Measurements from ENCODE around the gene MRAP.
"Not testable (repeated sequence)": the region's sequence is repeated elsewhere in the genome, so short reads cannot be mapped to it uniquely, and the experiment has no call there.

Gene MRAP

DNA sequence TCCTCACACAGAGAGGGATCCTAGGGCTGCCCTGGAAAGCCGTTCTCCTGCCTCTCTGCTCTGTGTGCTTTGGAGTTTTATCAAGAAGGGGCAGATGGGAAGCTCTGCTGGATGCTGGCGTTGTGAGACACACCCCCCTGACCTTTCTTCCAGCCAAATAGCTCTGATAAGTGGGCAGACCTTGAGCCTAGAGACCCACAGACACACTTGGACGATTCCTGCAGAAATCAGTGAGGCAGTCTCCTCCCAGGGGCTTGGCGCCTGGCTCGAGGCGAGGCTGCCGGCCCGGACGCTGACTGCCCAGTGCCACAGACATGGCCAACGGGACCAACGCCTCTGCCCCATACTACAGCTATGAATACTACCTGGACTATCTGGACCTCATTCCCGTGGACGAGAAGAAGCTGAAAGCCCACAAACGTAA, at the start of gene MRAP:
Gene MRAP (plus strand): TSS at position 198 of the 424 bp plus-strand sequence. CDS start 117 bp downstream, at position 315.
- no peak within 1 kb of the TSS for H3K4me3 Mint-ChIP-seq
- H3K36me3 Mint-ChIP-seq, result no peaks in the 10 kb centered on the region
- ATAC-seq (no peak), DNase-seq (ENCODE audit: low spot score in 2 of 2) (no peak)
- H3K9me3 Mint-ChIP-seq, result no peaks in the 10 kb centered on the region
- no peak within 1 kb of the TSS for H3K27ac Mint-ChIP-seq
- H3K4me1 Mint-ChIP-seq, result no peaks in the 10 kb centered on the region

DNA sequence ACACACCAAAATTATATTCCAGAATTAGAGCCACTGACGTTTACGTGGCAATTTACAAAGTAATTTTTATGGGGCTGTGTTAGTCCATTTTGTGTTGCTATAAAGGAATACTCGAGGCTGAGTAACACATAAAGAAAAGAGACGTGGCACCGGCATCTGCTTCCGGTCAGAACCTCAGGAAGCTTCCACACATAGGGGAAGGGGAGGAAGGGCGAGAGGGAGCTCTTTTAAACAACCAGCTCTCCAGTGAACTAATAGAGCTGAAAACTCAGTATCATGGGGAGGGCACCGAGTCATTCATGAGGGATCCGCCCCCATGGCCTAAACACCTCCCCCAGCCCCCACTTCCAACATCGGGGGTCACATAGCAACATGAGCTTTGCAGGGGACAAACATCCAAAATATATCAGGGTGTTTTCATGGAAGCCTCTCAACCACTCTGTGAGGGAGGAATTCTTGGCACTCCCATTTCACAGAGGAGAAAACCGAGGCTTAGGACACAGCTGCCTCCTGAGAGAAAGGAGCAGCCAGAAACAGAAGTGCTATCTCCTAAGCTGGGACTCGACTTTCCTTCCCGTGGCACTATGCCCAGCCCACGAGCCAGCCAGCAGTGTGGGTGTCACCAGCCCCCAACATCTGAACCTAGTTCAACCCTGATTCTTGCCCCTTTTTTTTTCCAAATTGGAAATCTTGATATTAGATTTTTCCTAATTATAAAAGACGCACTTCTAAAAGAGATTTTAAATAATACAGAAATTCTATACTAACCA, 49.0 kb upstream of the MRAP start:
- Mint-ChIP-seq H3K27ac (no peak overlapping the region), H3K36me3 (no peaks in the 10 kb centered on the region), H3K9me3 (peaks cover 6% of the 10 kb centered on the region), H3K4me1 (no peaks in the 10 kb centered on the region), H3K4me3 (no peak overlapping the region)
- no peak for ATAC-seq
- DNase-seq (ENCODE audit: low spot score in 2 of 2), result no peak

DNA sequence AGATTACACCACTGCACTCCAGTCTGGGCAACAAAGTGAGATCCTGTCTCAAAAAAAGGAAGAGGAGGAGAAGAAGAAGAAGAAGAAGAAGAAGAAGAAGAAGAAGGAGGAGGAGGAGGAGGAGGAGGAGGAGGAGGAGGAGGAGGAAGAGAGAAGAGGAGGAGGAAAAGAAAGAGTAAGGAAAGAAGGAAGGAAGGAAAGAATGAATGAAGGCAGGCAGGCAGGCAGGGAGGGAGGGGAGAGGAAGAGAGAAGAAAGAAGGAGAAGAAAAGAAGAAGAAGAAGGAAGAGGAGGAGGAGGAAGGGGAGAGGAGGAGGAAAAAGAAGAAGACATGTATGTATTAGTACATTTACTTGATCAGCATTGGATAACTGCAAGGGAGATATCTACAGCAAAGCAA, 46.5 kb upstream of the MRAP start:
- no peak for DNase-seq (ENCODE audit: low spot score in 2 of 2)
- H3K36me3 Mint-ChIP-seq, result no peaks in the 10 kb centered on the region
- H3K9me3 Mint-ChIP-seq, result peaks cover 6% of the 10 kb centered on the region
- no peaks in the 10 kb centered on the region for H3K4me1 Mint-ChIP-seq
- H3K4me3 Mint-ChIP-seq, result no peak overlapping the region
- no peak for ATAC-seq
- H3K27ac Mint-ChIP-seq, result no peak overlapping the region

DNA sequence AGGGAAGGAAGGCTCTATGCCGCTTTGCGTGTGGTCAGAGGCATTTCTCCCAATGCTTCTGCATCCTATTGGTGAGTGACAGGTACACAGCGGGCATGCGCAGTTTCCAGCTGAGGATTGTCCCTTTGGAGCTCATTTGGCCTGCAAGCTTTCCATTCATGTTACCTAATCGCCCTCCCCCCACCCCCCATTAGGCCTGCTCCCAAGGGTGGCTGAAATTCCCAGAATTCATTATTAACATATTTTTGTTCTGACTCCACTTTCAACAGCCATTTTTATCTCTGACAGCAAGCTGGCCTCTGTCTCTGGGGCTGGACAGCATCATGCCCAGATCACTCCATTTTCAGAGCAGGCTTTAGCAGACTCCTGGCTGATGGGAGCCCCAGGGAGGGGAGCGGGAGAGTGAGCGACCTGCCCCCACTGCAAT, 45.4 kb upstream of the MRAP start:
- Mint-ChIP-seq H3K4me1 (no peaks in the 10 kb centered on the region), H3K27ac (no peak overlapping the region), H3K4me3 (no peak overlapping the region), H3K36me3 (no peaks in the 10 kb centered on the region), H3K9me3 (peaks cover 6% of the 10 kb centered on the region)
- no peak for ATAC-seq
- DNase-seq (ENCODE audit: low spot score in 2 of 2), result no peak

DNA sequence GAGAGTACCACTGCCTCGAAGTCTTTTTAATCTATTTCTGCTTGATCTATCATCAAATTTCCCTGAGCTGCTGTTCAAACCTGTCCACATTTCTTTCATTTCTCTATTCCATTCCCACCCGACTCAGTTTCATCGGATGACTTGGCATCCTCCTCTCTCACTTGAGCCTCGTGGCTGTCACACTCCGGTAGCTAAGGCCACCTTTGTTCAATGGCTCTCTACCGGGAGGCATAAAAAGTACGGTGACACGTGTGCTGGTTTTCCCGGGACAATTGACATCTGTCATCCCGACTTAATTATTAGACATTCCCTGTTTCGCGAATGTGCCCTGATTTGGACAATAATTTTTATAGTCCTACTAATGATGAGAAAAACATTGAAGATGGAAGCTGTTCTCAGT, 42.4 kb upstream of the MRAP start:
- Mint-ChIP-seq H3K27ac (no peak overlapping the region), H3K9me3 (peaks cover 2% of the 10 kb centered on the region), H3K4me1 (no peaks in the 10 kb centered on the region), H3K36me3 (no peaks in the 10 kb centered on the region), H3K4me3 (no peak overlapping the region)
- DNase-seq (ENCODE audit: low spot score in 2 of 2) (no peak), ATAC-seq (no peak)

DNA sequence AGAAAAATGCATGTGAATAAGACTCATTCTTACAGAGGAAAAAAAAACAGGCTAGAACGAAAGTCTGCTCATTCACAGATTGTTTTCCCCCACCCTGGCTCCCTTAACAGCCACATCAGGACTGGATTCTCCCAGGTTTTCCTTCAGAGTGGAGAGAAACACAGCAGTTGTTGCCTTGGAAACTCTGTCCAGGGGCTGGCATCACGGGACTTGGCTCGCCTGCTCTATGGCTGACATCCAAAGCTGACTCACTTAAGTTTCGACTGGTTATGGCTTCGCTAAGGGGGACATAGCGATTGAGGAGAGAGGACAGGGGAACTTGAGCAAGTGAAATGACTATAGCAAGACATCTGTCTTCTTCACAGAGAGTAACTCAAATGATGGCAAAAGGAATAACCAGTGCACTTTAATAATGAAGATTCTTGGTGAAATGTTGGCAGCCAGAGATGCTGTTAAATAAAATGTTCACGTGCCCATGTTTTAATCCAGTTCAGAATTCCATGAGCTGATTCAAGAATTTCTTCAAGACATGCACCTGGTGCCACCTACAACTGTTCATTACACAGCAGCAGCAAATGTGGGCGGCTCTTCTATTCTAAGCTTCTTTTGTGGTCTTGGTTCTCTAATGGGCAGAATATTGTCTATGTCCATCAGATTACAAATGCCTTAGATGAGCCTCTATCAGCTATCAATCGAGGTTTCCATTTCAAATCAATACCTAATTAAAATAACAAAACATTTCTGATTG, 41.6 kb upstream of the MRAP start:
- Mint-ChIP-seq H3K9me3 (no peaks in the 10 kb centered on the region), H3K36me3 (no peaks in the 10 kb centered on the region), H3K4me1 (no peaks in the 10 kb centered on the region), H3K27ac (no peak overlapping the region), H3K4me3 (no peak overlapping the region)
- ATAC-seq (no peak), DNase-seq (ENCODE audit: low spot score in 2 of 2) (no peak)

DNA sequence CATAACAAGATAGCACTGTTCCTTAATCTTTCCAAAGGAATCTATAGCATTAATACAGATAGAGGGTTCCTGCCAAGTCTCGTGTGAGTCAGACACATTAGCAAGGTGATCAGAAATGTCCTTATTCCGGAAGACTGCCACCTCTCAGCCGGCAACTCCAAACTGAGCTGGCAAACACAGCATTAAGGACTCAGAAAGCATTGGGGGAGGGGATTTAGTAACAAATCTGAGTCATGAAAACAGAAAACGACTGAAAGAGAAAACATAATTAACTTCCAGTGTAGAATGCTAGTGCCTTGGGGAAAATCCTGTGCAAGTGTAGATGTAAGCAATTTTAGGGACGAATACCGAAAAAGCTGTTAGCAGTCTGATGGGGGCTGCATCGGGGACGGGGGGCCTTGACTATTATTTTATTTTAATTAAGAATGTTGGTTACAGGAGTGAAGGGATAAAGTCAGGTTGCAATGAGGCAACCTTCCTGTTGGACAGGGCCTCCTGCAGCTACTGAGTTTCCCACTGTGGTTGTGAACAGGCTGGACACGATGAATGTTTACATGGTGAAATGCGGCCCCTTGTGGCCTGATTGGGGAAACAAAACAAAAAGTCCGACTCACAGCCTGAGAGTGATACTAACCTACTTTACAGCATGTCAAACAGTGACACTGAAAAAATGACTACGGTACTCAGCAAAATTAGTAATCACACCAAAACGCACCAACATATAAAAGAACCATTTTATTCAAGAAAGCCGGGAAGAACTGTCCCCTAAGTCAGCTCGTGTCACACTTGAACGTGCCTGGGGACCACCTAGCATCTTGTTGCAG, 40.5 kb upstream of the MRAP start:
- Mint-ChIP-seq H3K27ac (no peak overlapping the region), H3K4me1 (no peaks in the 10 kb centered on the region), H3K4me3 (no peak overlapping the region), H3K36me3 (no peaks in the 10 kb centered on the region), H3K9me3 (no peaks in the 10 kb centered on the region)
- peak in 1 of 2 donors; percentile 65 for DNase-seq (ENCODE audit: low spot score in 2 of 2)
- ATAC-seq, result peak; percentile 80

DNA sequence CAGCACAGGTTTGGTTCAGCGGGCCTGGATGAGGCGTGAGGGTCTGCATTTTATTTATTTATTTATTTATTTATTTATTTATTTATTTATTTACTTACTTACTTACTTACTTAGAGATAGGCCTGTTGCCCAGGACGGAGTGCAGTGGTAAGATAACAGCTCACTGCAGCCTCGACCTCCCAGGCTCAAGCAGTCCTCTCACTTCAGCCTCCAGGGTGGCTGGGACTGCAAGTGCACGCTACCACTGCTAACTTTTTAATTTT, 39.9 kb upstream of the MRAP start:
- H3K9me3 Mint-ChIP-seq; H3K27ac Mint-ChIP-seq; H3K4me1 Mint-ChIP-seq; H3K4me3 Mint-ChIP-seq; ATAC-seq; DNase-seq (ENCODE audit: low spot score in 2 of 2); H3K36me3 Mint-ChIP-seq: not testable (repeated sequence)

DNA sequence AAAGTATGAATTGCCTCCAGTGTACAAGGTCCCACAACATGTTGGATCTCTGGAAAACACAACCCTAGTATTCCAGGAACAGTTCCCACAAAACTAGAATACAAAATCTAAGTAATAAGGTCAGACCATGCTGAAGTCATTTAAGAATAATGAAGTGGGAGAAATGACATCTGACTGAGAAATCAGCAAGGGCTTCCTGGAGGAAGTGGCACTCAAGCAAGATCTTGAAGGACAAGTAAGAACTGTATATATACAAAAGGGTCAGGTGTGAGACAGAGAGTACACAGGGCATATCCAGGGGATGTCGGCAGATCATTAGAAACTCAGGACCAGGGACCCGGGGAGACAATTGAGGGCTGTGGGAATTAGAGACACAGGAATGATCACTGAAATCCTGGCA, 38.5 kb upstream of the MRAP start:
- Mint-ChIP-seq H3K27ac (no peak overlapping the region), H3K4me1 (no peaks in the 10 kb centered on the region), H3K36me3 (no peaks in the 10 kb centered on the region), H3K4me3 (no peak overlapping the region), H3K9me3 (no peaks in the 10 kb centered on the region)
- no peak for DNase-seq (ENCODE audit: low spot score in 2 of 2)
- no peak for ATAC-seq

DNA sequence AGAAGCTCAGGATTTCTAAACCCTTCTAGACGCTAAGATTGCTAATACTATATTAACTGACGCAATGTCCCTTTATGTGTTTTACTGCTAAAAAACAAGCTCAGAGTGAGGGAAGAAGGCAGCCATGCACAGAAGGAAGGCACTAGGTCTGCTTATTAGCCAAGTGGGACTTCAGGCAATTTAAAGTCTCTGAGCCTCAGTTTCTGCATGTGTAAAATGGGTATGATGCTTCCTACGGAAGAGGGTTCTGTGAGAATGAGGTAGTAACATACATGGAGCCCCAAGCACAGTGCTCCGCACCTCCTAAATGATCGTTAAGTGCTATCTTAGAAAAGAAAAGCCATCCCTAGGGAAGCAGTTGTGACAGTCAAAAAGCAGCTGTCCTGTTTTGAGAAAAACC, 36.7 kb upstream of the MRAP start:
- H3K27ac Mint-ChIP-seq, result no peak overlapping the region
- no peak for DNase-seq (ENCODE audit: low spot score in 2 of 2)
- H3K9me3 Mint-ChIP-seq, result no peaks in the 10 kb centered on the region
- H3K4me3 Mint-ChIP-seq, result no peak overlapping the region
- H3K4me1 Mint-ChIP-seq, result no peaks in the 10 kb centered on the region
- H3K36me3 Mint-ChIP-seq, result no peaks in the 10 kb centered on the region
- ATAC-seq, result no peak

DNA sequence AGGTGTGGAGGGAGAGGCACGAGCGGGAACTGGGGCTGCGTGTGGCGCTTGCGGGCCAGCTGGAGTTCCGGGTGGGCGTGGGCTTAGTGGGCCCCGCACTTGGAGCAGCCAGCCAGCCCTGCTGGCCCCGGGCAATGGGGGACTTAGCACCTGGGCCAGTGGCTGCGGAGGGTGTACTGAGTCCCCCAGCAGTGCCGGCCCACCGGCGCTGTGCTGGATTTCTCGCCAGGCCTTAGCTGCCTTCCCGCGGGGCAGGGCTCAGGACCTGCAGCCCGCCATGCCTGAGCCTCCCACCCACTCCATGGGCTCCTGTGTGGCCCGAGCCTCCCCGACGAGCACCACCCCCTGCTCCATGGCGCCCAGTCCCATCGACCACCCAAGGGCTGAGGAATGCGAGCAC, 33.3 kb upstream of the MRAP start:
- not testable (repeated sequence) for DNase-seq (ENCODE audit: low spot score in 2 of 2); ATAC-seq; H3K4me3 Mint-ChIP-seq; H3K27ac Mint-ChIP-seq; H3K4me1 Mint-ChIP-seq; H3K9me3 Mint-ChIP-seq
- peaks cover 25% of the 10 kb centered on the region for H3K36me3 Mint-ChIP-seq

DNA sequence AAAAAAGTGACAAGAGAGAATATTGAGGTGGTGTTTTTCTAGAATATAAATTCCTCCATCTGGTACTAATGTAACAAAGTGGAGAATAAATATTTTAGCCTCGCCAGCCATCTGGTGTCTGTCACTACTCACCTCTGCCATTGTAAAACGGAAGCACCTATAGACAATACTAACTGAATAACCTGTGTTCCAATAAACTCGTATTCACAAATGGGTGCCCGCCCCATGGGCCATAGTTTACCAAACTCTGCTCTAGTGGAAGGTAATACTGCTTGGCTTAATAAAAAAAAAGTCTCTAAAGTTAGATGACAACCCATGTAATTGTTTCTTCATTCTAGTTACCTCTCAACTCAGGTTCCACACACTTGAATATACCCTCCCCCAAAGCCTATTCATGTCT, 27.9 kb upstream of the MRAP start:
- ATAC-seq (no peak), DNase-seq (ENCODE audit: low spot score in 2 of 2) (no peak)
- no peak overlapping the region for H3K27ac Mint-ChIP-seq
- no peaks in the 10 kb centered on the region for H3K9me3 Mint-ChIP-seq
- H3K36me3 Mint-ChIP-seq, result peaks cover 71% of the 10 kb centered on the region
- no peak overlapping the region for H3K4me3 Mint-ChIP-seq
- peaks cover 4% of the 10 kb centered on the region for H3K4me1 Mint-ChIP-seq

DNA sequence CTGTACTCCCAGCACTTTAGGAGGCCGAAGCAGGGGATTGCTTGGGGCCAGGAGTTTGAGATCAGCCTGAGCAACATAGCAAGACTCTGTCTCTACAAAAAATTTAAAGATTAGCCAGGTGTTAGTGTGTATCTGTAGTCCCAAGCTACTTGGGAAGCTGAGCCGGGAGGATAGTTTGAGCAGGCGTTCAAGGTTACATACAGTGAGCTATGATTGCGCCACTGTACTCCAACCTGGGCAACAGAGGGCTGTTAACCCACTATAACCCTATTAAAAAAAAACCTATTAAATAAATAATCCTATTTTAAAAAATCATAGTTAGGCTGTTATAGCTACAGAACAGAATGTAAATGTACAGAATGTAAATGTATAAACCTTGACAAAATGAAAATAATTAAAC, 22.0 kb upstream of the MRAP start:
- Mint-ChIP-seq H3K36me3 (peaks cover 56% of the 10 kb centered on the region), H3K9me3 (no peaks in the 10 kb centered on the region), H3K4me3 (no peak overlapping the region), H3K27ac (no peak overlapping the region), H3K4me1 (peaks cover 36% of the 10 kb centered on the region)
- DNase-seq (ENCODE audit: low spot score in 2 of 2) (no peak), ATAC-seq (no peak)

DNA sequence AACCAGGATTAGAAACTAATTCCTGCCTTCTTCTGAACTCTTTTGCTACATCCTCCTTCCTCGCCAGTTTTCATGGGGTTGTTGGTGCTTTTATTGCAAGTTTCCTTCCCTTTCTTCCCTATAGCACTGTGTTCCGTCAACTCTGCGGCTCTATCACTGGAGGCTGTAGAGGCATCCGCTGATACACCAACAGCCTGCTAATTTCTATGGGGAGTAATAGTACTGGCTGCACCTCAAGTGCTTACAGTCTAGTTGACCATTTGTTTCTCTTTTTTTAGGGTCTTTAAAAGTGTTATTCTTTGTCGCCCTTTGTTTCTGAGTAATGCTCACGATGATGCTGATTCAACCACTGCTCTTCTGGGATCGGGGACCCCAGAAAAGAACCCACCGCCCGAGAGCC, 20.6 kb upstream of the MRAP start:
- H3K4me1 Mint-ChIP-seq, result peaks cover 36% of the 10 kb centered on the region
- peaks cover 44% of the 10 kb centered on the region for H3K36me3 Mint-ChIP-seq
- H3K9me3 Mint-ChIP-seq, result no peaks in the 10 kb centered on the region
- peak overlapping the region; percentile 98 for H3K27ac Mint-ChIP-seq
- peak overlapping the region; percentile 98 for H3K4me3 Mint-ChIP-seq
- ATAC-seq (no peak), DNase-seq (ENCODE audit: low spot score in 2 of 2) (no peak)

DNA sequence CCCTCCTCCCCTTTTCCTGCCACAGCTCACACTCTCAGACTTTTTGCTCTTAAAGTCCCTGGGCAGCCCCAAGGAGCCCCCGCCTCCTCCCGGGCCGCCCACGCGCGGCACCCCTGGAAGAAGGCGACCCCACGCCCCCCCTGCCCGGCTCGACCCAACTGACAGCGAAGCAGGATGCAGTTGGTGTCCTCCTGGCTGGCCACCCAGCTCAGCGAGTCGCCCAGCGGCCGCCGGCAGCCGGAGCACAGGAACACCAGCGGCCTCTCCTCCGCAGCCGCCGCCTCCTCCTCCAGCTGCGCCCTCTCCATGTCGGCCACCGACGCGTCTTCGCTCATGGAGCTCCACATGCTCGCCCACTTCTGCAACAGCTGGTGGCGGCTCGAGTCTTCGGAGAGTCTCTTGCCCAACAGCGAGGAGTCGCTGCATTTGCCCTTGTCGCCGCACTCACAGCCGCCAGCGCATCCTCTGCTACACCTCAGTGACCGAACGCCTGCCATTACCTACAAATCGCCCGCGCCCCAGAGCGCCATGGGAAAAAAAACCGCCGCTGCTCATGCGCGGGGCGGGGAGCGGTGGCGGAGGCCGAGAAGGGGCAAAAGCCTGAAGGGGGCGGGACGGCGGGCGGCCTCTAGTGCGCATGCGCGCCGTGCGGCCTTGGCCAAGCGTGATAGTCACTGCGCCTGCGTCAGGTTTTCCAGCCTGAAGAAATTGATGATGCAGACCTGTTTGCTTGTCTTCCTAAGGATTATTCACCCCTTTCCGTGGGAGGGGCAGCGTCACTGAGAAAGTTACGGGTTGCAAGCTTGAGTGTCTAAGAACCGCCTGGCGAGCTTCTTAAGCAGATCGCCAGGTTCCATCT, 19.9 kb upstream of the MRAP start, which contains the start of gene MIS18A:
Gene MIS18A (minus strand): TSS at position 532 of the 859 bp plus-strand sequence. CDS start 35 bp downstream, at position 497.
- ATAC-seq (peak; percentile 91), DNase-seq (ENCODE audit: low spot score in 2 of 2) (peak; percentile 98 to 99)

More for the DNA sequence above, 19.9 kb upstream of the MRAP start, which contains the start of gene MIS18A:
- H3K9me3 Mint-ChIP-seq, result no peaks in the 10 kb centered on the region
- peak within 1 kb of the TSS; percentile 98 for H3K4me3 Mint-ChIP-seq
- H3K4me1 Mint-ChIP-seq, result peaks cover 36% of the 10 kb centered on the region
- peak within 1 kb of the TSS; percentile 98 for H3K27ac Mint-ChIP-seq
- peaks cover 37% of the 10 kb centered on the region for H3K36me3 Mint-ChIP-seq

Data from stimulated activated effector memory CD8-positive, alpha-beta T cell treated with anti-CD3 and anti-CD28 coated beads, Interleukin-12 subunit alpha, Interleukin-12 subunit beta, amount 100 ng/mL, for 72 hours (primary cell).